ENCODE data around the gene MTR. TPM values are rescaled to one million over a fixed set of nuclear protein-coding genes. Genes with fewer than 3 reads are reported as not detected.

Gene MTR
- total and polyA plus RNA-seq, 2 donors (not counting 1 experiment from before 2014, with no cell fraction given), result 9.9 to 49.1 TPM

- no peak overlapping the region for H3K27ac ChIP-seq (ENCODE audit: low read length in 2 of 2)
- ATAC-seq (ENCODE audit: low read depth), result no peak
- no peak overlapping the region for H2AFZ ChIP-seq (ENCODE audit: insufficient read depth, low read depth, low read length, poor library complexity, severe bottlenecking)
- no CpG with 5 or more reads among the region's 2 CpGs for WGBS (ENCODE audit: insufficient coverage)
- no peaks in the 10 kb centered on the region for H3K9me3 ChIP-seq (ENCODE audit: control extremely low read depth in 1 of 3, control insufficient read depth in 2 of 3, insufficient read depth in 1 of 3, low read length in 2 of 3)
- TF ChIP-seq CTCF (IDR thresholded peaks at IDR 0.05) (no peak), EZH2 (IDR thresholded peaks at IDR 0.05; ENCODE audit: borderline replicate concordance, insufficient read depth, low read depth, low read length, poor library complexity, severe bottlenecking) (no peak)
- H4K20me1 ChIP-seq (ENCODE audit: control insufficient read depth, insufficient read depth, low read length, poor library complexity, severe bottlenecking), result no peaks in the 10 kb centered on the region
- no peaks in the 10 kb centered on the region for H3K79me2 ChIP-seq (ENCODE audit: control insufficient read depth, insufficient read depth, low read length)
- Mint-ChIP-seq H3K9me3 (ENCODE audit: insufficient read depth) (no peaks in the 10 kb centered on the region), H3K27me3 (no peaks in the 10 kb centered on the region), H3K4me1 (no peaks in the 10 kb centered on the region), H3K27ac (no peak overlapping the region), H3K4me3 (no peak overlapping the region)
- H3K4me3 ChIP-seq (ENCODE audit: control extremely low read depth in 1 of 5, extremely low read depth in 1 of 5, insufficient read depth in 1 of 5, low read depth in 2 of 5, low read length in 4 of 5), result no peak overlapping the region
- H3K4me2 ChIP-seq (replicated peaks; ENCODE audit: low read depth, low read length, poor library complexity, severe bottlenecking), result no peak overlapping the region
- POLR2A ChIA-PET, result no interaction called here
- H3K9ac ChIP-seq (ENCODE audit: low read length), result no peak overlapping the region
- intact Hi-C loops (cut with micrococcal nuclease), result no loop called here
- H3K27me3 ChIP-seq (replicated peaks in 1 of 4; ENCODE audit: control extremely low read depth in 1 of 4, control insufficient read depth in 3 of 4, insufficient read depth in 4 of 4, low read length in 3 of 4), result no peaks in the 10 kb centered on the region
- H3K36me3 ChIP-seq (replicated peaks in 1 of 2; ENCODE audit: control extremely low read depth in 1 of 2, control insufficient read depth in 1 of 2, extremely low read depth in 1 of 2, insufficient read depth in 2 of 2, low read length in 1 of 2), result peaks cover 26 to 67% of the 10 kb centered on the region in 2 experiments
- H3K4me1 ChIP-seq (ENCODE audit: control insufficient read depth in 2 of 2, insufficient read depth in 2 of 2, low read length in 2 of 2), result no peaks in the 10 kb centered on the region
- DNase-seq, result no peak
- CTCF ChIA-PET, result no interaction called here
Measured at GRCh38 chr1:236841341-236841740, 46.2 kb downstream of the MTR start.

DNA sequence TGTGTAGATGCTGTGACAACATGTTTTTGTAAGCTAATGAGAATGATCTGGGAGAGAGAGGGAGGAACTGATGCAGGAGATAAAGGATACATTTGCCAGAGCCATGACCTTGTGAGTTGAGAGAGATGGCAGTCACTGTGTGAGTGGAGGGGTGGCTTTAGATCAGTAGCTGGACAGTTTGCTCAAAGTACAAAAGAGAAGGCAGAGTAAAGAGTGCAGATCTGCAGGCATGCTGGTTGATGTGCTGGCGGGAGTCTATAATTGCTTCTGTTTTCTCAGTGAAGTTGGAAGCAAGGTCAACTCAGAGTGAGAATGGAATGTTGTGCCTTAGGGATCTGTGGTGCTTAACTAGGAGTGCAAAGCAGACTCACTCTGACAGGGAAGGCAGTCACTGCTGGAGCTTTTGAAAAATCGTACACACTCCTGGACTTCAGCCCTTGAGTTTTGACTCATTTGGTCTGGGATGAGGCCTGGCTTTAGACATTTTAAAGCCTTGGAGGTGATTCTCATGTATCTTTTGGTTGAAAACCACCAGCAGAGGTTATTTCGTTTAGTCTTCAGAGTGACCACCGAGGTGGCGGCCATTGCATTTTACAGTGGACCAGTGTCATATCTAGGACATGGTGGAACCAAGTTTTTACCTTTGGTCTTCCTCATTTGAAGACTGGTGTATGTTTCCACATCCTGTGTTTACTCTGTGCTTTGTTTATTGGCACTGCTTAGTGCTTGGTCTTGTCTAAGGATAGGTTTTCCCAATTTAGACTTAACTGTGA is 49.6 kb downstream of the MTR start:
- Mint-ChIP-seq H3K27me3 (no peaks in the 10 kb centered on the region), H3K9me3 (ENCODE audit: insufficient read depth) (no peaks in the 10 kb centered on the region), H3K4me3 (no peak overlapping the region), H3K4me1 (no peaks in the 10 kb centered on the region), H3K27ac (no peak overlapping the region)
- Histone ChIP-seq H3K9me3 (ENCODE audit: control extremely low read depth in 1 of 3, control insufficient read depth in 2 of 3, insufficient read depth in 1 of 3, low read length in 2 of 3) (no peaks in the 10 kb centered on the region), H4K20me1 (ENCODE audit: control insufficient read depth, insufficient read depth, low read length, poor library complexity, severe bottlenecking) (no peaks in the 10 kb centered on the region), H3K4me2 (replicated peaks; ENCODE audit: low read depth, low read length, poor library complexity, severe bottlenecking) (no peak overlapping the region), H3K79me2 (ENCODE audit: control insufficient read depth, insufficient read depth, low read length) (no peaks in the 10 kb centered on the region), H3K36me3 (replicated peaks in 1 of 2; ENCODE audit: control extremely low read depth in 1 of 2, control insufficient read depth in 1 of 2, extremely low read depth in 1 of 2, insufficient read depth in 2 of 2, low read length in 1 of 2) (peaks cover 6 to 63% of the 10 kb centered on the region in 2 experiments), H3K27ac (ENCODE audit: low read length in 2 of 2) (no peak overlapping the region), H3K4me1 (ENCODE audit: control insufficient read depth in 2 of 2, insufficient read depth in 2 of 2, low read length in 2 of 2) (no peaks in the 10 kb centered on the region), H3K4me3 (ENCODE audit: control extremely low read depth in 1 of 5, extremely low read depth in 1 of 5, insufficient read depth in 1 of 5, low read depth in 2 of 5, low read length in 4 of 5) (no peak overlapping the region), H2AFZ (ENCODE audit: insufficient read depth, low read depth, low read length, poor library complexity, severe bottlenecking) (no peak overlapping the region), H3K9ac (ENCODE audit: low read length) (no peak overlapping the region), H3K27me3 (replicated peaks in 1 of 4; ENCODE audit: control extremely low read depth in 1 of 4, control insufficient read depth in 3 of 4, insufficient read depth in 4 of 4, low read length in 3 of 4) (no peaks in the 10 kb centered on the region)
- ATAC-seq (ENCODE audit: low read depth), result no peak
- CTCF ChIA-PET, result no interaction called here
- POLR2A ChIA-PET, result no interaction called here
- intact Hi-C loops (cut with micrococcal nuclease), result no loop called here
- WGBS (ENCODE audit: insufficient coverage), result 98% methylated on average over 5 of the region's 5 CpGs
- DNase-seq, result no peak
- TF ChIP-seq CTCF (IDR thresholded peaks at IDR 0.05) (no peak), EZH2 (IDR thresholded peaks at IDR 0.05; ENCODE audit: borderline replicate concordance, insufficient read depth, low read depth, low read length, poor library complexity, severe bottlenecking) (no peak)
